ENCODE data around the gene WDR55. TPM values are rescaled to one million over a fixed set of nuclear protein-coding genes. Genes with fewer than 3 reads are reported as not detected.
"Not testable (repeated sequence)": the region's sequence is repeated elsewhere in the genome, so short reads cannot be mapped to it uniquely, and the experiment has no call there.

The WDR55 gene
- total RNA-seq, 2 experiments from 2014 or later: 23.9 to 34.2 TPM

GRCh38 chr5:140664030-140664358 lies 710 bp upstream of the WDR55 start:
- TF ChIP-seq CTCF (conservative IDR thresholded peaks at IDR 0.05; ENCODE audit: low read length): no peak
- TF ChIP-seq EZH2phosphoT487 (IDR thresholded peaks at IDR 0.05; ENCODE audit: borderline replicate concordance, low read depth, low read length): no peak
- H2AFZ ChIP-seq (ENCODE audit: low read length): peak overlapping the region; percentile 98
- BruUV-seq (replicated peaks): no TSS peak
- peak overlapping the region; percentile 88 for H3K4me2 ChIP-seq (ENCODE audit: low read length)
- H3K9me3 ChIP-seq (ENCODE audit: low read length): no peaks in the 10 kb centered on the region
- H3K9me2 ChIP-seq (ENCODE audit: insufficient read depth, low read length): no peaks in the 10 kb centered on the region
- no peaks in the 10 kb centered on the region for H4K20me1 ChIP-seq (ENCODE audit: insufficient read depth, low read length)
- DNase-seq (ENCODE audit: low spot score): no peak
- peak overlapping the region; percentile 95 for H3K4me3 ChIP-seq (ENCODE audit: low read depth, low read length, poor library complexity, severe bottlenecking)
- peak overlapping the region; percentile 39 for H3K27ac ChIP-seq (ENCODE audit: low read depth, low read length, poor library complexity, severe bottlenecking)
- intact Hi-C loops (cut with micrococcal nuclease; ENCODE audit: unreplicated experiment): loop anchor here (1.0 kb wide), 1 partner anchor 27 kb away; the partner anchor contains the start of genes HARS1 and HARS2
- ChIA-PET POLR2A (interaction anchor here (0.6 to 0.8 kb wide), 2 partner anchors 15 to 36 kb away, joined by 3 to 5 read pairs; partner anchors contain the start of gene ZMAT2), CTCF (ENCODE audit: unreplicated experiment) (no interaction called here)
- H3K79me2 ChIP-seq (ENCODE audit: insufficient read depth, low read depth, low read length): peaks cover 25% of the 10 kb centered on the region
- H3K4me1 ChIP-seq (ENCODE audit: insufficient read depth, low read length, poor library complexity, severe bottlenecking): peaks cover 17% of the 10 kb centered on the region
- H3K36me3 ChIP-seq (ENCODE audit: insufficient read depth, low read length): peaks cover 78% of the 10 kb centered on the region

GRCh38 chr5:140671035-140671434 lies 6.3 kb downstream of the WDR55 start:
- CTCF ChIA-PET (ENCODE audit: unreplicated experiment); H3K4me2 ChIP-seq (ENCODE audit: low read length); H2AFZ ChIP-seq (ENCODE audit: low read length); H3K4me3 ChIP-seq (ENCODE audit: low read depth, low read length, poor library complexity, severe bottlenecking); H3K9me3 ChIP-seq (ENCODE audit: low read length); DNase-seq (ENCODE audit: low spot score); H3K4me1 ChIP-seq (ENCODE audit: insufficient read depth, low read length, poor library complexity, severe bottlenecking); H4K20me1 ChIP-seq (ENCODE audit: insufficient read depth, low read length); H3K9me2 ChIP-seq (ENCODE audit: insufficient read depth, low read length); BruUV-seq (replicated peaks); intact Hi-C loops (cut with micrococcal nuclease; ENCODE audit: unreplicated experiment); H3K27ac ChIP-seq (ENCODE audit: low read depth, low read length, poor library complexity, severe bottlenecking); POLR2A ChIA-PET: not testable (repeated sequence)
- H3K36me3 ChIP-seq (ENCODE audit: insufficient read depth, low read length): peaks cover 97% of the 10 kb centered on the region
- H3K79me2 ChIP-seq (ENCODE audit: insufficient read depth, low read depth, low read length): peaks cover 13% of the 10 kb centered on the region; the same call in 1 of the 2 replicates

- Histone ChIP-seq H4K20me1 (ENCODE audit: insufficient read depth, low read length) (no peaks in the 10 kb centered on the region), H3K36me3 (ENCODE audit: insufficient read depth, low read length) (peaks cover 97% of the 10 kb centered on the region)
- BruUV-seq (replicated peaks): no TSS peak
These were observed 6.9 kb downstream of the WDR55 start for GRCh38 chr5:140671472-140672125.

More at GRCh38 chr5:140671472-140672125, 6.9 kb downstream of the WDR55 start:
- DNase-seq (ENCODE audit: low spot score): no peak
- TF ChIP-seq EZH2phosphoT487 (IDR thresholded peaks at IDR 0.05; ENCODE audit: borderline replicate concordance, low read depth, low read length) (no peak), CTCF (conservative IDR thresholded peaks at IDR 0.05; ENCODE audit: low read length) (no peak)
- ChIA-PET POLR2A (no interaction called here), CTCF (ENCODE audit: unreplicated experiment) (no interaction called here)
- Histone ChIP-seq H3K4me2 (ENCODE audit: low read length) (no peak overlapping the region), H3K27ac (ENCODE audit: low read depth, low read length, poor library complexity, severe bottlenecking) (no peak overlapping the region), H2AFZ (ENCODE audit: low read length) (no peak overlapping the region), H3K9me3 (ENCODE audit: low read length) (no peaks in the 10 kb centered on the region), H3K9me2 (ENCODE audit: insufficient read depth, low read length) (no peaks in the 10 kb centered on the region), H3K79me2 (ENCODE audit: insufficient read depth, low read depth, low read length) (peaks cover 7% of the 10 kb centered on the region; the same call in 1 of the 2 replicates), H3K4me3 (ENCODE audit: low read depth, low read length, poor library complexity, severe bottlenecking) (no peak overlapping the region), H3K4me1 (ENCODE audit: insufficient read depth, low read length, poor library complexity, severe bottlenecking) (peaks cover under 1% of the 10 kb centered on the region)
- intact Hi-C loops (cut with micrococcal nuclease; ENCODE audit: unreplicated experiment): no loop called here
